Germinal center (tissue), 1 donor: Measurements from ENCODE around the gene TFCP2.

Experiments used
- DNase-seq: peaks from one replicate; pipeline ENCODE4 v3.0.0; 2012; ENCODE audit warnings: mixed read lengths, low spot score

TFCP2 gene

DNA sequence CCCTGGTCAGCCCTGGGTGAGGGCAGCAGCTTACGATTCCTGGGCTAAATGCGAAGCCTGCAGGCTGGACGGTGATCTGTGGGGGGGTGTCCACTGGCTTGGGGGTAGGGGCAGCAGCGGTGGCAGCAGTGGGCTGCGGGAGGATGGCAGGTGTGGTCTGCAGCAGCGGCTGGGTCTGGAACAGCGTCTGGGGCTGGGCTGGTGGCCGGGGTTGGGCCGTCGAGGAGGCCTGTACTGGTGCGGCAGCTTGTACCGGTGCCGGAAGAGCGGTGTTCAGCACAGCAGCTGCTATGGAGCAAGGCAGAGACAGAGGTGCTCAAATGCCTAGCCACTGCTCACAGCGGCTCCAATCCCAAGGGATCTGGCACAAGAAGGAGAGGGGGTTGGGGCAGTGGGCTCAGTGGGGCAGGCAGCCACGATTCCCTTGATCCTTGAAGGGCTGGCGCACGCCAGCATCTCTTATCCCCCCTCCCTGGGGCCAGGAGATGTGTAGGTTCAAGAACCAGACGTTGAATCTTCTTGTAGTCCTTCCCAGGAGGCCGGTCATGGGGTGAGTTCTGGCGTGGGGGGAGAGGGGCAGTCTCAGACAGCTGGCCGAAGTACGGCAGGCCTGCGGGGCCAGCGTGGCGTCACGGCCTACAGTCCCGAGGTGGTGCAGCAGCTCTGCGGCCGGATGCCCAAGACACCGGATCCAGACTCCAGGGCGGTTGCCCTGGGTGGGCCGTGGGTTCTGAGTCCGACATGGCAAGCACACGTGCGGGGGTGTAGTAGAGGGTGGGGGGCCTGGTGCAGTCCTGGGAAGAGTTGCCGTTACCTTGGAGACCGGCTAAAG lies 25.0 kb upstream of the TFCP2 start:
- no peak for DNase-seq

DNA sequence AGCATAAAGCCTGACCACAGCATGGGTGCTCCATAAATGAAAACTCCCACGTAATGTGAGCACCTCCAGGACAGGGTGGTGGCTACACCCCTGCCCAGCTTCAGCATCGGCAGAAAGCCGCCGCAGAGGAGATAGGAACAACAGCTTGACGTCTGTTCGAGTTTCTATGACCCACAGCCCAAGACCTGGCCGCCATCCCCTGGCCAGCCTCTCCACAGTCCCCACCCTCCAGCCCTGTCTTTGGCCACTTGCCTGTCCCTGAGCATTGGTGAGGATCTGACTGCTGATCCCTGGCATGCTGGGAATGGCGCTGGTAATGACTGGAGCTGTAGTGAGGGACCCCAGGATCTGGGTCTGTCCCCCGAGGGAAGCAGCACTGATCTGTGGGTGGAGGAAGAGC lies 23.6 kb upstream of the TFCP2 start:
- DNase-seq, result no peak

DNA sequence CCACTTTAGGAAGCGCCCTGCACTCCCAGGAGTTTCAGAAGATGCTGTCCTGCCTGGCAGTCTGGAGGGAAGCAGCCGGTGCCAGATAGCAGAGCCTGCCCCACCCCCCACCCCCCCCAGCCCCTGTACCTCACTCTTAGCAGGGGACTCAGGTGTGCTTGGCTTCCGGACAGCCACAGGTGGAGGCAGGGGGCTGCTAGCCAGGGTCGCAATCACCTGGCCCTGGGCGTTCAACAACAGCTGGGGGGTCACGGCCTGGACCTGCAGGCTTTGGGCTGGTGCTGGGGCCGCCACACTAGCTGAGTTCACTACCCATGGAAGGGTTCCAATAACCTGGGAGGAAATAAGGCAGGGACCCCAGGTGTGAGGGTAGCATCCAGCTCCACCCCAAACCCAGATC lies 22.9 kb upstream of the TFCP2 start:
- no peak for DNase-seq

DNA sequence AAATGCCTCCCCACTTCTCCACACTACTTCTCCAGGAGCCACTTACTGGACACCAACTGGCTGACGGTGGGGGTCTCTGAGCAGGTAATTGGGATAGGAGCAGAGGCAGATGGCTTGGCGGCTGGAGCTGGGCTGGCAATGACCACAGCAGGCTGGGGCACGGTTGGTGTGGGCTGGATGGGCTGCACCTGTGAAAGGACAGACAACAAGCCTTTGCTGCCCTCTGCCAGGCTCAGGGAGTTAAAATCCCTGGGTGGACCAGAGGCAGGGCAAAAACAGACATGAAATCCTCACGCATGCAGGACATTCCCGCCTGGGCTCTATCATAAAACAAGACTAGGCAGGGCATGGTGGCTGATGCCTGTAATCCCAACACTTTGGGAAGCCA lies 19.3 kb upstream of the TFCP2 start:
- DNase-seq, result no peak

DNA sequence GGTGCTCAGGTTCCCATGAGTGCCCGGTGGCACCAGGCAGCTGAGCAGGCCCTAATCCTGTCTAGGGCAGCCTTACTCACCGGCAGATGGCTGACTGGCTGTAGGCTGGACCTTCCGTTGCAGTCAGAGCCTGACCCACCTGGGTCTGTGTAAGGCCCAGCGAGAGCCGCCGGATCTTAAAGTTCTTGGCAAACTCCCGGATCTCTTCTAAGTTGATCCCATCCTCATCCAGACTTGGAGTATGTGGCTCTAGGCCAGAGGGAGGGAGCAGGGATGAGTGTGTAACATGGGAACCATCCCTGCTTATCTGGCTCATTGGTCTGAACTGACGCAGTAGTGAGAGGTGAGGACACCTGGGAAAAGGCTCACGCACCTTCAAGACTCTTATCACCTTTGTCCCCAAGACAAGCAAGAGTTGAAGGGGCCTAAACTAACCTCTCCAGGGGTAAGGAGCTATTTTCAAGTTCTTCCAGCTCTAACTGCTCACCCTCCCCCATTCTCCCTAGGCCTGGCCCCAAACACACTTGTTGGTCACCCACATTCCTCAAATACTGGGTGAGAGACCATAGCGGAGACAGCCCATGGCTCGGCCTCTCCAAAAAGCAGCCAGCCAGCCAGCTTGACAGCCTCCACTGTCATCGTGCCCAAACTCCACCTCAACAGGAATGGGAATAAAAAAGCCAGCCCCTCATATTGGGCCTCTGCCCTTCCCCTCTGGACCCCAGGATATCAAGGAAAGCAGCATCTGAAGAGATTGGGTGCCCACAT lies 18.8 kb upstream of the TFCP2 start:
- no peak for DNase-seq

DNA sequence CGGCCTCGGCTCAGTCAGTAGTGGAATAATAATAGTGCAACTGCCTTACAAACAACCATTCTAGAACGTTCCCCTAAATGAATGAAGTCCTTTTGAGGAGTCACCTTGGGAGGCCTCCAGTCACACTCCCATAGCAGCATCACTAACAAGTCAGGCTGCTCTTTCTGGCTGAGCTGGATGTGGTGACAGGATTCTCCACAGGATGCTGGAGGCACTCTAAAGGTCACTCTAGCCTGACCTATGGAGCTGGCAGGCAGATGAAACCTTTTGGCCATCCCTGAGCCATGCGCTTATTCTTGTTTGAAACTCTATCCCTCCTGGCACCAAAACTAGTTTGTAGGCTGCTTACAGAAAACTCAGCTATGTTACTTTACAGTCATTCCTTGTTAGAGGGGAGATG lies 17.9 kb upstream of the TFCP2 start:
- no peak for DNase-seq

DNA sequence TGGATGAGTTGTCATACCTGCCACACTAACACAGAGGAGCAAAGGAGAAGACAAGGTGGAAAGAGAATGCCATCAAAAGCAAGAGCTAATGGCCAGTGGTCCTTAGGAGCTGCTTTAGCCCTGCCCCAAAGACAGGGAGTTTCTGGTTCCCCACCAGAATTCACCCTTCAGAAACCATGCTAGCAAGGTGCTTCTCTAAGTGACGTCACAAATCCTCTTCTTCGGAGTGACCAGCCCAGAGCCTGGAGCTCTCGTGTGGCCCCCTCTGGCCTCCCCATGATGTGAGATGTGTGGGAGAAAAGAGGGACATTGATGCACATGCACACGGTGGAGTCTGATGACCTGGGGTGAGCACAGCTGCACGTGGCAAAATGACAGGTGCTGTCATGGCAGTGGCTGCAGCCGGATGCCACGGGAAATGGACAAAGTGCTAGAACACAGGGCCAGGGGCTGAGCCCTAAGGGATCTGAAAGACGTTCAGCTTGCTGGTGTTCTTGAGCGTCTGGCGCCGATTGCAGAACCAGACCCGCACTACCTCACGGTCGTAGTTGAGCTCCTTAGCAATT lies 16.9 kb upstream of the TFCP2 start:
- no peak for DNase-seq

DNA sequence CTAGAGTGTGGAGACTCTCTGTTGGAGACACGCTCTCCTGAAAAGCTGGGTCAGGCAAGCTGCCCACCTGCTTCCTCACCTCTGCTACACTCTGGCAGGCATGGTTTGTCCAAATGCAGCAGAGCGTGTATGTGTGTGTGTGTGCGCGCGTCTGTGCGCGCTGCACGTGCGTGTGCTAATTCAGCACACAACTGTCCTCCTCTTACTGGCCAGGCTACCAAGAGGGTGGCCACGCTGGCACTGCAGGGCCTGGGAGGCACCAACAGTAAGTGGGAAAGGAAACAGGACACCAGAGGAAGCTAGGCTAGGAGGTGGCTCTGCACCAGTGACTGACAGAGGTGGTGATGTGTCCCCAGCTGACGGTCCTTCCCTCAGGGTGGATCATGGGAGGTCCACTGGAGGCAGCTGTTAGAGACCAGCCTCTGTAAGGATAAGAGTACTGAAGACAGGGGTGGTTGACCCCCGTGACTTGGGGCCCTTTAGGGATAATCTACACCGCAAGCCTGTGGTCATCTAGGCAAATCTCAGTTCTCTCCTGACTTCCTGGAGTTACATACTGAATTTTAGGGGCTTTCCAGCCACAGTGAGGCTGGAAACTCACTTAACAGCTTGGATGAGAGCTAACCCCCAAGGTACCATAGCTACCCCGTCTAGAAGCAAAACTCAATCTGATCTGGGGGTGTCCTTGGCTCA lies 15.6 kb upstream of the TFCP2 start:
- DNase-seq, result peak; percentile 58

DNA sequence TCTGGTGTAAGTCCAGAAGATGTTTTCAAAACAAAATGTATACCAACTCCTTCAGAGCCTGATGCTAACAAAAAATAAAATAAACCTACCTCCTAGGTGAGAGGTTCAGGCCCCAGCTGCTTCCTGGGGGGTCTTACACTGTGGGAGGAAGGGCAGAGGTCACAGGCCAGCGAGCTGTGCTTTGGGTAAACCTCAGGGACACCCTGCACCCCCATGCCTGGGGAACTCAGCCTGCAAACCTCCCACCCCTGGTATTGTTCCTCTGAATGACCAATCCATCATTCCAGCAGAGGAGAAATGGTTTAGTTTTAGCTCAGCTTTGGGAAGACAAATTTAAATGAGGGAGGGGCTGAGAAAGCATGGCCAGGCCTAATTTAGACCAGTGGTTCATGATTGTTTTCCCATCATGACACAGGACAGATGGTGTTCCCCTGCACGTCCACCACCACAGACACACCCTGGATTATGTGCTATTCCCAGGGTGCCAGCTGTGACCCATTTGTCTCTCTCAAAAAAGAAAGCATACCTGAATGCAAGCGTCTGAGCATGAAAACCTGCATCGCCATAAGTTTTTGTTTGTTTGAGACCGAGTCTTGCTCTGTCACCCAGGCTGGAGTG lies 14.5 kb upstream of the TFCP2 start:
- no peak for DNase-seq

DNA sequence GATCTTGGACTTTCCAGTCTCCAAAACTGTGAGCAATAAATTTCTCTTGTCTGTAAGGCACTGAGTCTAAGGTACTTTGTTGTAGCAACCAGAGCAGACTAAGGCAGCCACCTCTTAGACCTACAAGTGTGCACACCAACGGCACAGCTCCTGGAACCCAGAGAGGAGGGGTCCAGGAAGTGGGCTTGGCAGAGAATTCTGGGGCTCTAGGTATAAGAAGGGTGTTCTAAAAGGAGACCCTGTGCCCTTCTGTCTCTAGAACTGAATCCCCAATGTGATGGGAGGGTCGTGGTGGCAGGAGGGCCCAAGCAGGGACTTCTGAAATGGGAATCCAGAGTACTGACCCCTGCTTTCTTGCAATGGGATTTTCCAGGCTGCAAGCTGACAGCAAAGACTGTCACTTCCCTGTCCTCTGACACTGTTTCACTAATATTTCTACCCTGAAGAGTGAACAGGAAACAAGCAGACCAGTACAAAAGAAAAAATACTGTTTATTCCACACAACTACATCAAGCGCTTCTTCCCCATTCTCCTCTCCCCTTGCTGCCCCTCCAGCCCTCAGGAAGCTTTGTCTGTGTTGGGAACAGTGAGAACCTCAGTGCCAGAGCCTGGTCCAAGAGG lies 13.6 kb upstream of the TFCP2 start:
- DNase-seq, result no peak

DNA sequence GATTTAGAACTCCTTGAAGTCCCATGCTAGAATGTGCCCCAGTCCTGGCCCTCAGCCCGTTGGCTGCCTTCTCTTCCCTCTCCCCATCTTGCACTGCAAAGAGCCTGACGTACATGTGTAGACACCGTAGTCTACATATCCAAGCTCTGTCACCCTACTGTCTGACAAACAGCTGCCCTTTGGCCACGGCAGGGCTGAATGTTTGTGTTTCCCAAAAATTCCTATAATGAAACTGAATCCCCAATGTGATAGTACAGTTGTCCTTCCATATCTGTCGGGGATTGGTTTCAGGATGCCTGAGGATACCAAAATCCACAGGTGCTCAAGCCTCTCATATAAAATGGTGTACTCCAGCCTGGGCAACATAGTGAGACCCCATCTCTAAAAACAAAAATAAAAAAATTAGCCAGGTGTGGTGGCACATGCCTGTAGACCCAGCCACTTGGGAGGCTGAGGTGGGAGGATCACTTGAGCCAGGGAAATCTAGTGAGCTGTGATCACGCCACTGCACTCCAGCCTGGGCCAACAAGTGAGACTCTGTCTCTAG lies 12.3 kb upstream of the TFCP2 start:
- DNase-seq, result no peak

DNA sequence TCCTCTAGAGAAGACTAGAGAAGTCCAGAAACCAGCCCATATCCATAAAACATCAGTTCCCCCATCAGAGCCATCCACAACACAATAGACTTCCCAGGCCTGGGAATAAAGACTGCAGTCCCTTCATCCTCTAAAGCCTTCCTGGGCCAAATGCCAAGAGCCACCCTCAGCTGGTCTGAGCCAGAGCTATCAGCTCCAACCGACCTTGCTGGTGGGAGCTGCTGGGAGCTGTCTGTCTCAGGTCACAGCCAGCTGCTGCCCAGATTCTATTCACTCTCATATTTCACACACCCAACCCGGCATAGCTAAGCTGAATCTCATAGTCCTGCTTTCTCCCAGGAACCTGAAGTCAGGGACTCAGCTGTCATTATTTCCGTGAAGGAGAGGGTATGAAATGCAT lies 10.9 kb upstream of the TFCP2 start:
- DNase-seq, result no peak

DNA sequence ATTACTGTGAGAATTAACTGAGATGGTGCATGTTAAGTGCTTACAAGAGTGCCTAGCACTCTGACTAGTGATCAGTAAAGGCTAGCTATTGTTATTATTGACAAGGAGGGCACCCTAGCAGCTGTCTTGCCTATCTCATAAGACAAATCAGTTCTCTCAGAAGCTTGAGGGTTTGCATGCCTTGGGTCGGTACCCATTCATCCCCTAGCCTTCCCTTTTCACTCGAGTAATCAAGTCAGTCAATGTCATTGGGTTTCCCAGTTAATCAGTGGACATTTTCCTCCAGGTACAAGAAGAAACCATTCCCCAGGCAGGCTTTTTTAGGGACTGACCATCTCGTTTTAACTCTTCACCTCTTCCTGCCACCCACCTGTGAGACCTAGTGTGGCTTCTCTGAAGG lies 10.4 kb upstream of the TFCP2 start:
- DNase-seq, result no peak

DNA sequence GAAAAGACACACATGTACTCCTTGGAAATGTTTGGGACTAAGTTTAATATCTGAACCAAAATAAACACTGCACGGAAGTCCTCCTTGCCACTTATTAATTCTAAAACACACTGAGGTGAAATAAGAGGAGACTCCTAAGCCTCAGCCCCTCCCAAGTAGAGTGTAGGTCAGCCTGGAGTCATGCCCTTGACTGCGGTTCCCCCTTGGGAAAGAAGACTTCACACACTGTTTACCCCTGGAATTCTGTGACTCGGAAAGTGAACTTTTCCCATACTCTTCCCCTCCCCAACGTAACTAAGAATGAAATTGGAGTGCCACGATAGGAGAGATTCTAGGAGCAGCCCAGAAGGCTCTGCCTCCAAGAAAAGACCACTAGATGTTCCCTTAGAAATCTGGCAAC lies 8.6 kb upstream of the TFCP2 start:
- no peak for DNase-seq

DNA sequence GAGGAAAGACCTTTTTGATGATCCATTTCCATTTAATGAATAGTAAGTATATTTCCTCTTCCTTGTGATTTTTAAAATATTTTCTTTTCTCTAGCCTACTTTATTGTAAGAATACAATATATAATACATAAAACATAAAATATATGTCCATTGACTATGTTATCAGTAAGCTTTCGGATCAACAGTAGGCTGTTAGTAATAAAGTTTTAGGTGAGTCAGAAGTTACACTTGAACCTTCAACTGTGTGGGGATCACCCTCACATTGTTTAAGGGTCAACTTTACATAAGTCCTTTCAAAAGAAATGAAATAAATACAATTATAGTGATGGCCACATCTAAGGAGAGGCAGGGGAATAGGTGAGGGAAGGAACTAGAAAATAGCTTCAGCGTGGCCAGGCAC lies 5.0 kb upstream of the TFCP2 start:
- no peak for DNase-seq

DNA sequence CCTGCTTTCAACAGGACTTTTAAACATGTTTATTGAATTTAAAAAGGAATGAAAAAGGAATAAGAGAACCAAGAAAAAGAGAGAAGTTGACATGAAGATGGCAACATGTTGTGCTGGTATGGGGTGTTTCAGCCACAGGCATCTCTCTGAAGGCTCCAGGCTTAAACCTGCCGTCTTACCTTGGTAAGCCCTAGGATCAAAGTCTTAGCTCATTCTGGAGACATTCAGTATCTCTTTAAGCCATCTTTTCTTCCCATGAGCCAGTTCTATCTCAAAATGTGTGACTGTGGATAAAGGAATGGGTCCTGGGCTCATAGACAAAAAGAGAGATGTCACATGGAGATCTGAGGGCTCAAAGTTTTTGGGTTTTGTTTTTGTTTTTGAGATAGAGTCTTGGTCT lies 1.6 kb upstream of the TFCP2 start:
- DNase-seq, result no peak

DNA sequence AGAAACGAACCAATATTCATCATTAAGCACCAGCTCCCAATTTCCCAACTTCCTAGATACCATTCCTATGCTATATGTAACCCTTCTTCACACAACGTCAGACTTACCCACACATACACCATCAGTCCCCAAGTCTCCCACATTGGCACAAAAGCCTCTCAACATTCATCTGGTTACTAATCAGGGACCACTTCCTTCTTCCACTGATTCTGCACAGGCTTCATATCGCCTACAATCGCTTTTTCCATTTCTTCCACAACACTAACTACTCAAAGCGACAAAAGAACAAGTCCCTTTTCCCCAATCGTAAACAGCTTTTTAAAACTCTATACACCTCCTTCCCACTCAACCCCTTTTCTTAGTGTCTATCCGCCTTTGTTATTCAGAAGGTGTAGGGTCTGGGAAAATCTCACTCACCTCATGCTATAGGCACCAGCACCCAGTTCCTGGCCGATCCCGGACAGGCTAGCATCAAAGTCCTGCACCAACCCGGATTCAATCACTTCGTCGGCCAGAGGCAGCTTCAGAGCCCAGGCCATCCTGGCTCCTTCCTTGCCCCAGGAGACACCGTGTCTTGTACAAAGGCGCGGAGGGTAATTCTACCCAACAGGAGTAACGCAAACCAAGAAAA lies 936 bp downstream of the TFCP2 start:
- no peak for DNase-seq

DNA sequence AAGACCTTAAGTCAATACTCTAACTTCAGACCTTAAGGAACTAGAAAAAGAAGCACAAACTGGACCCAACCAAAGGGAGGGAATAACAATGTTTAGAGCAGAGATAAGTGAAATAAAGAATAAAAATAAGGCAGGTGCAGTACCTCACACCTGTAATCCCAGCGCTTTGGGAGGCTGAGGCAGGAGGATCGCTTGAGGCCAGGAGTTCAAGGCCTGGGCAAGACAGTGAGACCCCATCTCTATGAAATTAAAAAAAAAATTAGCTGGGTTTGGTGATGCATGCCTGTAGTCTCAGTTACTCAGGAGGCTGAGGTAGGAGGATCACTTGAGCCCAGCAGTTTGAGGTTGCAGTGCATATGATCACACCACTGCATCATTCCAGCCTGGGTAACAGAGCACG lies 9.1 kb downstream of the TFCP2 start:
- DNase-seq, result no peak

DNA sequence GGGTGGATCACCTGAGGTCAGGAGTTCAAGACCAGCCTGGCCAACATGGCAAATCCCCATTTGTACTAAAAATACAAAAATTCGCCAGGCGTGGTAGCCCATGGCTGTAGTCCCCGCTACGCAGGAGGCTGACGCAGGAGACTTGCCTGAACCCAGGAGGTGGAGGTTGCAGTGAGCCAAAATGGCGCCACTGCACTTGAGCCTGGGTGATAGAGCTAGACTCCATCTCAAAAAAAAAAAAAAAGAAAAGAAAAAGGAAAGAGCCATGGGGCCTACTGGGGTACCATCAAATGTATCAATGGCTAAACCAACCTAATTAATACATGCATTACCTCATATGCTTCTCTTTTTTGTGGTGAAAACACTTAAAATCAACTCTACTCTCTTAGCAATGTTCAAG lies 10.7 kb downstream of the TFCP2 start:
- DNase-seq, result no peak

DNA sequence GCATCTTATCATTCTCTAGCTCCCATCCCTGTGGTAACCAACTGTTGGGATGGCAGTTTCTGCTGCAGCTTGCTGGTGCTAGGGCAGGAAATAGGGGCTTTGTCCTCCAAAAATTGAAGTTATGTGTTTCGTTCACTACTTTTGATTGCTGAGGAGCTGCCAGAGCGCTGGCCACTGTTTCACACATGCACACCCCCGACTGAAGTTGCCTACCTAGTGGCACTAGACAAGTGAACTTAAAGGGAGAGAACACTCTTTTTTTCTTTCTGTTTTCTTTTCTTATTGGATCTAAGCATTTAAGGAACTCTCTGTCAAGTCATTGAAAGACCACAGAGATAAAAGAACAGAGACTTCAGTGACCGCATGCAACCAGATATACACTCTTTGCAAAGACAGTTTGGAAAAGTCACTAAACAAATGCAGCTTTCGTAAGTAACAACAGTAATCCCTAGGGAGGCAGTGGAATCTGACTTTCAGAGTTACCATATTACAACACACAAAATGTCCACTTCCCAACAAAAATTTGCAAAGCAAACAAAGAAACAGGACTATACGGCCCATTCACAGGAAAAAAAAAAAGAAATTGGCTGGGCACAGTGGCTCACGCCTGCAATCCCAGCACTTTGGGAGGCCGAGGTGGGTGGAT lies 12.0 kb downstream of the TFCP2 start:
- DNase-seq, result no peak
